ENCODE measurements around the gene GPER1.

Gene GPER1

GRCh38 chr7:1092161-1092632, 4.3 kb downstream of the GPER1 start:
- Histone ChIP-seq H3K4me3 (ENCODE audit: low read length in 2 of 2) (no peak overlapping the region), H3K9me3 (ENCODE audit: control insufficient read depth in 2 of 2, low read length in 2 of 2) (no peaks in the 10 kb centered on the region), H3K27ac (ENCODE audit: low read length) (no peak overlapping the region), H3K4me1 (ENCODE audit: control insufficient read depth, insufficient read depth, low read length) (peaks cover 37% of the 10 kb centered on the region), H3K9ac (ENCODE audit: low read length in 2 of 2) (no peak overlapping the region), H3K36me3 (ENCODE audit: control insufficient read depth in 2 of 2, insufficient read depth in 2 of 2, low read length in 2 of 2) (peaks cover 11 to 18% of the 10 kb centered on the region in 2 donors), H3K27me3 (ENCODE audit: control insufficient read depth in 1 of 2, insufficient read depth in 2 of 2, low read length in 2 of 2) (no peaks in the 10 kb centered on the region)

GRCh38 chr7:1092806-1093501, 5.0 kb downstream of the GPER1 start:
- H3K36me3 ChIP-seq (ENCODE audit: control insufficient read depth in 2 of 2, insufficient read depth in 2 of 2, low read length in 2 of 2), result peaks cover 11 to 18% of the 10 kb centered on the region in 2 donors
- H3K4me1 ChIP-seq (ENCODE audit: control insufficient read depth, insufficient read depth, low read length), result peaks cover 30% of the 10 kb centered on the region
- H3K4me3 ChIP-seq (ENCODE audit: low read length in 2 of 2), result no peak overlapping the region
- H3K9ac ChIP-seq (ENCODE audit: low read length in 2 of 2), result no peak overlapping the region
- H3K27ac ChIP-seq (ENCODE audit: low read length), result no peak overlapping the region
- H3K9me3 ChIP-seq (ENCODE audit: control insufficient read depth in 2 of 2, low read length in 2 of 2), result no peaks in the 10 kb centered on the region
- no peaks in the 10 kb centered on the region for H3K27me3 ChIP-seq (ENCODE audit: control insufficient read depth in 1 of 2, insufficient read depth in 2 of 2, low read length in 2 of 2)

- peaks cover 11 to 20% of the 10 kb centered on the region in 2 donors for H3K36me3 ChIP-seq (ENCODE audit: control insufficient read depth in 2 of 2, insufficient read depth in 2 of 2, low read length in 2 of 2)
- no peak overlapping the region for H3K9ac ChIP-seq (ENCODE audit: low read length in 2 of 2)
- H3K4me3 ChIP-seq (ENCODE audit: low read length in 2 of 2), result no peak overlapping the region
- no peaks in the 10 kb centered on the region for H3K9me3 ChIP-seq (ENCODE audit: control insufficient read depth in 2 of 2, low read length in 2 of 2)
- no peak overlapping the region for H3K27ac ChIP-seq (ENCODE audit: low read length)
- H3K4me1 ChIP-seq (ENCODE audit: control insufficient read depth, insufficient read depth, low read length), result peaks cover 26% of the 10 kb centered on the region
- no peaks in the 10 kb centered on the region for H3K27me3 ChIP-seq (ENCODE audit: control insufficient read depth in 1 of 2, insufficient read depth in 2 of 2, low read length in 2 of 2)
Observed at GRCh38 chr7:1093502-1093843, 5.6 kb downstream of the GPER1 start.

- no peak overlapping the region for H3K4me3 ChIP-seq (ENCODE audit: low read length in 2 of 2)
Observed at GRCh38 chr7:1093916-1094508, 6.1 kb downstream of the GPER1 start.

GRCh38 chr7:1094870-1095269, 7.0 kb downstream of the GPER1 start:
- Histone ChIP-seq H3K27me3 (ENCODE audit: control insufficient read depth in 1 of 2, insufficient read depth in 2 of 2, low read length in 2 of 2) (no peaks in the 10 kb centered on the region), H3K4me3 (ENCODE audit: low read length in 2 of 2) (no peak overlapping the region), H3K4me1 (ENCODE audit: control insufficient read depth, insufficient read depth, low read length) (peaks cover 23% of the 10 kb centered on the region), H3K9ac (ENCODE audit: low read length in 2 of 2) (no peak overlapping the region), H3K9me3 (ENCODE audit: control insufficient read depth in 2 of 2, low read length in 2 of 2) (no peaks in the 10 kb centered on the region), H3K36me3 (ENCODE audit: control insufficient read depth in 2 of 2, insufficient read depth in 2 of 2, low read length in 2 of 2) (peaks cover 11 to 20% of the 10 kb centered on the region in 2 donors), H3K27ac (ENCODE audit: low read length) (peak overlapping the region; percentile 58)

More at GRCh38 chr7:1093916-1094508, 6.1 kb downstream of the GPER1 start:
- Histone ChIP-seq H3K9ac (ENCODE audit: low read length in 2 of 2) (no peak overlapping the region), H3K9me3 (ENCODE audit: control insufficient read depth in 2 of 2, low read length in 2 of 2) (no peaks in the 10 kb centered on the region), H3K27me3 (ENCODE audit: control insufficient read depth in 1 of 2, insufficient read depth in 2 of 2, low read length in 2 of 2) (no peaks in the 10 kb centered on the region), H3K36me3 (ENCODE audit: control insufficient read depth in 2 of 2, insufficient read depth in 2 of 2, low read length in 2 of 2) (peaks cover 11 to 20% of the 10 kb centered on the region in 2 donors), H3K27ac (ENCODE audit: low read length) (peak overlapping the region; percentile 58), H3K4me1 (ENCODE audit: control insufficient read depth, insufficient read depth, low read length) (peaks cover 23% of the 10 kb centered on the region)

GRCh38 chr7:1095621-1096155, 7.8 kb downstream of the GPER1 start:
- Histone ChIP-seq H3K27me3 (ENCODE audit: control insufficient read depth in 1 of 2, insufficient read depth in 2 of 2, low read length in 2 of 2) (no peaks in the 10 kb centered on the region), H3K36me3 (ENCODE audit: control insufficient read depth in 2 of 2, insufficient read depth in 2 of 2, low read length in 2 of 2) (peaks cover 11 to 20% of the 10 kb centered on the region in 2 donors), H3K4me3 (ENCODE audit: low read length in 2 of 2) (peak overlapping the region; percentile 6 to 65), H3K9ac (ENCODE audit: low read length in 2 of 2) (peak overlapping the region; percentile 2 to 51), H3K4me1 (ENCODE audit: control insufficient read depth, insufficient read depth, low read length) (peaks cover 23% of the 10 kb centered on the region), H3K27ac (ENCODE audit: low read length) (peak overlapping the region; percentile 58), H3K9me3 (ENCODE audit: control insufficient read depth in 2 of 2, low read length in 2 of 2) (no peaks in the 10 kb centered on the region)

GRCh38 chr7:1096156-1097119, 8.5 kb downstream of the GPER1 start:
- Histone ChIP-seq H3K4me1 (ENCODE audit: control insufficient read depth, insufficient read depth, low read length) (peaks cover 23% of the 10 kb centered on the region), H3K9me3 (ENCODE audit: control insufficient read depth in 2 of 2, low read length in 2 of 2) (no peaks in the 10 kb centered on the region), H3K4me3 (ENCODE audit: low read length in 2 of 2) (peak overlapping the region; percentile 6 to 65), H3K27me3 (ENCODE audit: control insufficient read depth in 1 of 2, insufficient read depth in 2 of 2, low read length in 2 of 2) (no peaks in the 10 kb centered on the region), H3K9ac (ENCODE audit: low read length in 2 of 2) (peak overlapping the region; percentile 2 to 22), H3K36me3 (ENCODE audit: control insufficient read depth in 2 of 2, insufficient read depth in 2 of 2, low read length in 2 of 2) (peaks cover 8 to 18% of the 10 kb centered on the region in 2 donors), H3K27ac (ENCODE audit: low read length) (peak overlapping the region; percentile 58)

- Histone ChIP-seq H3K27ac (ENCODE audit: low read length) (no peak overlapping the region), H3K36me3 (ENCODE audit: control insufficient read depth in 2 of 2, insufficient read depth in 2 of 2, low read length in 2 of 2) (peaks cover 6 to 13% of the 10 kb centered on the region in 2 donors)
Observed at GRCh38 chr7:1097120-1097504, 9.2 kb downstream of the GPER1 start.

GRCh38 chr7:1098243-1099153, 10.6 kb downstream of the GPER1 start:
- Histone ChIP-seq H3K36me3 (ENCODE audit: control insufficient read depth in 2 of 2, insufficient read depth in 2 of 2, low read length in 2 of 2) (peaks cover under 1 to 4% of the 10 kb centered on the region in 2 donors), H3K27ac (ENCODE audit: low read length) (no peak overlapping the region), H3K9ac (ENCODE audit: low read length in 2 of 2) (no peak overlapping the region), H3K4me3 (ENCODE audit: low read length in 2 of 2) (no peak overlapping the region), H3K27me3 (ENCODE audit: control insufficient read depth in 1 of 2, insufficient read depth in 2 of 2, low read length in 2 of 2) (no peaks in the 10 kb centered on the region), H3K9me3 (ENCODE audit: control insufficient read depth in 2 of 2, low read length in 2 of 2) (no peaks in the 10 kb centered on the region), H3K4me1 (ENCODE audit: control insufficient read depth, insufficient read depth, low read length) (peaks cover 23% of the 10 kb centered on the region)

More at GRCh38 chr7:1097120-1097504, 9.2 kb downstream of the GPER1 start:
- H3K27me3 ChIP-seq (ENCODE audit: control insufficient read depth in 1 of 2, insufficient read depth in 2 of 2, low read length in 2 of 2), result no peaks in the 10 kb centered on the region
- H3K4me1 ChIP-seq (ENCODE audit: control insufficient read depth, insufficient read depth, low read length), result peaks cover 23% of the 10 kb centered on the region
- H3K4me3 ChIP-seq (ENCODE audit: low read length in 2 of 2), result no peak overlapping the region
- H3K9me3 ChIP-seq (ENCODE audit: control insufficient read depth in 2 of 2, low read length in 2 of 2), result no peaks in the 10 kb centered on the region
- H3K9ac ChIP-seq (ENCODE audit: low read length in 2 of 2), result no peak overlapping the region
